A549 (cell line): ENCODE data around the gene GEN1. TPM values are rescaled to one million over a fixed set of nuclear protein-coding genes. Genes with fewer than 3 reads are reported as not detected.

Source experiments
- ATAC-seq, 2 experiments: fragments of 200-7000 bp in 1 of 2; fragments of >200 bp in 1 of 2; cut with Nextera tagmentation in 1 of 2; cut with Tn5 transposase in 1 of 2; 3 replicates each; pipeline versions ENCODE4 v1.8.0 to v1.9.1; 2018 to 2020; ENCODE audit warnings: mild to moderate bottlenecking in 1 of 2, moderate library complexity in 1 of 2
- CTCF ChIA-PET: fragments of 300-600 bp; sonication (Branson Sonifier 250); formaldehyde crosslinking; extraction: SDS; loops from one replicate; lab custom pipeline; 2021; ENCODE audit warnings: antibody characterized with exemption, inconsistent platforms; lab: Yijun Ruan, JAX
- POLR2A ChIA-PET: fragments of 350-600 bp; formaldehyde crosslinking; extraction: SDS; loops from one replicate; lab custom pipeline; 2021; ENCODE audit warnings: antibody characterized with exemption, inconsistent platforms; lab: Yijun Ruan, JAX
- DNase-seq, 2 experiments: peaks; one replicate each; pipeline versions ENCODE4 v3.0.0 to v3.0.0-alpha.2; 2011 to 2016; ENCODE audit warnings: low read depth in 1 of 2, low spot score in 1 of 2
- FAIRE-seq: peaks from 2 replicates; lab custom pipeline; 2011; peaks lifted over from hg19 to GRCh38; lab: Jason Lieb, UNC
- H3K27ac ChIP-seq, 2 experiments: fragments of >200 bp; sonication (Bioruptor Twin); formaldehyde crosslinking; 3 replicates each; pipeline ENCODE4 v1.5.1; 2016 to 2017
- H3K4me1 ChIP-seq: fragments of >200 bp; sonication (Bioruptor Twin); formaldehyde crosslinking; 3 replicates; pipeline ENCODE4 v1.6.1; 2016
- H3K4me2 ChIP-seq: fragments of >200 bp; sonication (Bioruptor Twin); formaldehyde crosslinking; 3 replicates; pipeline ENCODE4 v1.6.1; 2016
- H3K4me3 ChIP-seq: fragments of >200 bp; sonication (Bioruptor Twin); formaldehyde crosslinking; 3 replicates; pipeline ENCODE4 v1.5.1; 2016
- H3K9me3 ChIP-seq: fragments of >200 bp; sonication (Bioruptor Twin); formaldehyde crosslinking; 3 replicates; pipeline ENCODE4 v1.6.1; 2016
- CBX2 ChIP-seq: fragments of 200-600 bp; sonication (generic); IDR thresholded peaks from 2 replicates; pipeline ENCODE4 v1.6.1; 2016; ENCODE audit warnings: low read depth, mild to moderate bottlenecking, borderline replicate concordance
- CBX8 ChIP-seq: fragments of 200-600 bp; sonication (generic); IDR thresholded peaks from 2 replicates; pipeline ENCODE4 v1.6.1; 2016
- CEBPB ChIP-seq, 2 experiments: fragments of >200 bp in 1 of 2; sonication (Bioruptor Twin) in 1 of 2; formaldehyde crosslinking in 1 of 2; IDR thresholded peaks; 2 replicates each; pipeline ENCODE4 v1.6.1; 2012 to 2016
- CHD2 ChIP-seq: fragments of 150-350 bp; IDR thresholded peaks from 2 replicates; pipeline ENCODE4 v1.6.1; 2014; ENCODE audit warnings: low read length; ENCODE audit not compliant: partially characterized antibody
- CHD4 ChIP-seq: fragments of 200-600 bp; sonication (generic); IDR thresholded peaks from 2 replicates; pipeline ENCODE4 v1.6.1; 2016; ENCODE audit warnings: antibody characterized with exemption, mild to moderate bottlenecking, borderline replicate concordance
- CTCF ChIP-seq: fragments of >200 bp; sonication (Bioruptor Twin); formaldehyde crosslinking; IDR thresholded peaks from 3 replicates; pipeline ENCODE4 v1.5.1; 2016
- EHF ChIP-seq: fragments of 250-450 bp; sonication (Bioruptor Pico); IDR thresholded peaks from 2 replicates; pipeline ENCODE4 v1.5.0; 2020; ENCODE audit warnings: mild to moderate bottlenecking
- ESRRA ChIP-seq: fragments of 150-350 bp; IDR thresholded peaks from 2 replicates; pipeline ENCODE4 v1.6.1; 2014; ENCODE audit warnings: mild to moderate bottlenecking, low read length, borderline replicate concordance
- FOSL2 ChIP-seq, 2 experiments: fragments of 450-650 bp in 1 of 2; fragments of >200 bp in 1 of 2; sonication (Bioruptor Twin) in 1 of 2; formaldehyde crosslinking; IDR thresholded peaks; 2 replicates each; pipeline versions ENCODE4 v1.5.0 to v1.6.1; 2016 to 2020; ENCODE audit warnings: mild to moderate bottlenecking in 1 of 2, moderate library complexity in 1 of 2
- FOXS1 ChIP-seq: fragments of 250-450 bp; sonication (Bioruptor Pico); IDR thresholded peaks from 2 replicates; pipeline ENCODE4 v1.5.0; 2020; ENCODE audit warnings: mild to moderate bottlenecking, moderate library complexity
- HES2 ChIP-seq: fragments of >200 bp; sonication (Bioruptor Twin); formaldehyde crosslinking; IDR thresholded peaks from 2 replicates; pipeline ENCODE4 v1.6.1; 2016
- HEYL ChIP-seq: fragments of 250-450 bp; sonication (Bioruptor Pico); IDR thresholded peaks from 2 replicates; pipeline ENCODE4 v1.8.0; 2021; ENCODE audit warnings: mild to moderate bottlenecking, moderate library complexity
- HOXA7 ChIP-seq: fragments of 250-450 bp; sonication (Bioruptor Pico); IDR thresholded peaks from 2 replicates; pipeline ENCODE4 v1.5.0; 2020; ENCODE audit warnings: mild to moderate bottlenecking, moderate library complexity
- JUN ChIP-seq, 2 experiments: fragments of >200 bp; sonication (Bioruptor Twin); formaldehyde crosslinking; IDR thresholded peaks; 2 replicates in 1 of 2; 3 replicates in 1 of 2; pipeline ENCODE4 v1.6.1; 2016 to 2017
- JUNB ChIP-seq: fragments of >200 bp; sonication (Bioruptor Twin); formaldehyde crosslinking; IDR thresholded peaks from 2 replicates; pipeline ENCODE4 v1.6.1; 2016
- KDM1A ChIP-seq: fragments of 200-600 bp; sonication (generic); IDR thresholded peaks from 2 replicates; pipeline ENCODE4 v1.6.1; 2016; ENCODE audit warnings: low read depth, mild to moderate bottlenecking
- MYC ChIP-seq: IDR thresholded peaks from 2 replicates; pipeline ENCODE4 v1.6.1; 2012; ENCODE audit warnings: mild to moderate bottlenecking, inconsistent platforms, low read length, improper control_type of control experiment, borderline replicate concordance
- NFE2L2 ChIP-seq: fragments of 150-350 bp; conservative IDR thresholded peaks from 2 replicates; pipeline ENCODE4 v1.6.1; 2014; ENCODE audit warnings: low read length
- PBX3 ChIP-seq: IDR thresholded peaks from 2 replicates; pipeline ENCODE4 v1.6.1; 2012
- PHF8 ChIP-seq: fragments of 200-600 bp; sonication (generic); IDR thresholded peaks from 2 replicates; pipeline ENCODE4 v1.6.1; 2016; ENCODE audit warnings: low read depth, mild to moderate bottlenecking, antibody characterized with exemption, moderate library complexity, borderline replicate concordance
- RAD21 ChIP-seq, 2 experiments: fragments of >200 bp in 1 of 2; sonication (Bioruptor Twin) in 1 of 2; formaldehyde crosslinking in 1 of 2; IDR thresholded peaks in 1 of 2; conservative IDR thresholded peaks in 1 of 2; 2 replicates in 1 of 2; 3 replicates in 1 of 2; pipeline ENCODE4 v1.6.1; 2012 to 2018; ENCODE audit warnings: inconsistent platforms in 1 of 2
- RNF2 ChIP-seq: fragments of 200-600 bp; sonication (generic); IDR thresholded peaks from 2 replicates; pipeline ENCODE4 v1.6.1; 2016; ENCODE audit warnings: low read depth, mild to moderate bottlenecking, antibody characterized with exemption, moderate library complexity, borderline replicate concordance
- TFCP2L1 ChIP-seq: fragments of 250-450 bp; sonication (Bioruptor Pico); IDR thresholded peaks from 2 replicates; pipeline ENCODE4 v1.5.0; 2021; ENCODE audit warnings: mild to moderate bottlenecking
- TP53 ChIP-seq: fragments of 250-450 bp; sonication (Bioruptor Pico); IDR thresholded peaks from 2 replicates; pipeline ENCODE4 v1.5.0; 2021; ENCODE audit warnings: mild to moderate bottlenecking, moderate library complexity
- ZSCAN20 ChIP-seq: fragments of 250-450 bp; sonication (Bioruptor Pico); IDR thresholded peaks from 2 replicates; pipeline ENCODE4 v1.8.0; 2022; ENCODE audit warnings: mild to moderate bottlenecking, moderate library complexity
- WGBS: methylation state at CpG from one replicate; pipeline ENCODE4 v1.1.6; 2017; ENCODE audit errors: missing lambda C conversion rate; 5-methylcytosine and 5-hydroxymethylcytosine counted together
- polyA plus RNA-seq, 4 experiments: library from polyadenylated mRNA; depleted of rRNA in 3 of 4; stranded (reverse); fragments of >200 nt; fragmentation: RNase III in 1 of 4; extraction: RNeasy Plus Mini Kit Qiagen cat#74134 plus additional on column Dnase treatment in 1 of 4; gene quantifications; 2 replicates in 3 of 4; 3 replicates in 1 of 4; pipeline ENCODE4 v1.2.3, GENCODE V29; 2011 to 2017
- TF ChIP-seq, protein P1 (sequence below): fragments of 250-450 bp; sonication (Bioruptor Pico); IDR thresholded peaks from 2 replicates; pipeline ENCODE4 v1.5.0; 2020; ENCODE audit warnings: low read depth, mild to moderate bottlenecking, moderate library complexity

Gene GEN1
- polyA plus RNA-seq, 2 of the 4 experiments (the other 2 are of a cell fraction), result 16.2 to 40.7 TPM

- peak overlapping the region; percentile 9 to 49; a peak in 2 of 6 replicates for H3K27ac ChIP-seq
- H3K4me1 ChIP-seq, result peaks cover 43% of the 10 kb centered on the region
- no peak for DNase-seq
- ChIA-PET CTCF (no interaction called here), POLR2A (no interaction called here)
- 70% methylated on average over 3 of the region's 3 CpGs for WGBS
- ATAC-seq, result no peak
- H3K9me3 ChIP-seq, result no peaks in the 10 kb centered on the region
- no peak overlapping the region for H3K4me3 ChIP-seq
- H3K4me2 ChIP-seq, result peak overlapping the region; percentile 77
- TF ChIP-seq CEBPB (IDR thresholded peaks at IDR 0.05) (0 out of 4 replicates have a peak, but pooled peaks of 1 of the 2 experiments have one; percentile 9), CBX2 (no peak)
- no peak for FAIRE-seq
Measured at GRCh38 chr2:17758118-17758517, 4.2 kb downstream of the GEN1 start.

- no peak for DNase-seq
- POLR2A ChIA-PET, result no interaction called here
- no peak for ATAC-seq
- 94% methylated on average over 2 of the region's 2 CpGs for WGBS
- no peak for FAIRE-seq
- CTCF ChIA-PET, result interaction anchor here (0.8 to 1.5 kb wide), 3 partner anchors 20 to 114 kb away, joined by 3 to 5 read pairs (median 3); no protein-coding TSS in a partner anchor
- Histone ChIP-seq H3K4me1 (peaks cover 44% of the 10 kb centered on the region), H3K4me3 (no peak overlapping the region), H3K4me2 (no peak overlapping the region), H3K27ac (no peak overlapping the region), H3K9me3 (no peaks in the 10 kb centered on the region)
- no peak for TF ChIP-seq MYC
- TF ChIP-seq HEYL (CRISPR knock-in tag), result no peak
- no peak for TF ChIP-seq CBX8
- TF ChIP-seq CTCF, result no peak
- TF ChIP-seq, protein P1, sequence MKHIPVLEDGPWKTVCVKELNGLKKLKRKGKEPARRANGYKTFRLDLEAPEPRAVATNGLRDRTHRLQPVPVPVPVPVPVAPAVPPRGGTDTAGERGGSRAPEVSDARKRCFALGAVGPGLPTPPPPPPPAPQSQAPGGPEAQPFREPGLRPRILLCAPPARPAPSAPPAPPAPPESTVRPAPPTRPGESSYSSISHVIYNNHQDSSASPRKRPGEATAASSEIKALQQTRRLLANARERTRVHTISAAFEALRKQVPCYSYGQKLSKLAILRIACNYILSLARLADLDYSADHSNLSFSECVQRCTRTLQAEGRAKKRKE (CRISPR knock-in tag), result no peak
- TF ChIP-seq CEBPB (IDR thresholded peaks at IDR 0.05), result peak; percentile 73 to 88; a peak in 3 of 4 replicates
- TF ChIP-seq CHD2, result no peak
- no peak for TF ChIP-seq PBX3
- TF ChIP-seq RAD21 (conservative IDR thresholded peaks at IDR 0.05 in 1 of 2, IDR thresholded peaks at IDR 0.05 in 1 of 2), result no peak
- TF ChIP-seq TFCP2L1 (CRISPR knock-in tag), result no peak
- TF ChIP-seq HES2, result peak; percentile 53; the same call in 1 of the 2 replicates
- TF ChIP-seq, all 56 proteins: peak for 2
Measured at GRCh38 chr2:17759805-17760204, 5.9 kb downstream of the GEN1 start.

- no peak overlapping the region for H3K4me2 ChIP-seq
- DNase-seq (no peak), FAIRE-seq (no peak), ATAC-seq (no peak)
- no peak overlapping the region for H3K27ac ChIP-seq
- H3K9me3 ChIP-seq, result no peaks in the 10 kb centered on the region
- ChIA-PET CTCF (no interaction called here), POLR2A (no interaction called here)
- peaks cover 33% of the 10 kb centered on the region for H3K4me1 ChIP-seq
- 100% methylated on average over 1 of the region's 1 CpG for WGBS
- H3K4me3 ChIP-seq, result no peak overlapping the region
- TF ChIP-seq CEBPB (IDR thresholded peaks at IDR 0.05) (peak; percentile 10 to 23; a peak in 1 of 4 replicates), HOXA7 (CRISPR knock-in tag) (no peak)
Measured at GRCh38 chr2:17762451-17762850, 8.5 kb downstream of the GEN1 start.

- WGBS, result 93% methylated on average over 10 of the region's 10 CpGs
- POLR2A ChIA-PET, result no interaction called here
- Histone ChIP-seq H3K4me3 (no peak overlapping the region), H3K4me2 (no peak overlapping the region), H3K9me3 (no peaks in the 10 kb centered on the region), H3K27ac (no peak overlapping the region), H3K4me1 (peaks cover 19% of the 10 kb centered on the region)
- no peak for FAIRE-seq
- DNase-seq, result no peak
- no peak for ATAC-seq
- CTCF ChIA-PET, result no interaction called here
- TF ChIP-seq JUNB (no peak), FOXS1 (CRISPR knock-in tag) (no peak), TP53 (CRISPR knock-in tag) (no peak), CHD2 (no peak), RNF2 (no peak), ESRRA (no peak), CEBPB (IDR thresholded peaks at IDR 0.05) (no peak), MYC (no peak), JUN (IDR thresholded peaks at IDR 0.05) (no peak), PHF8 (no peak), CBX2 (no peak), CHD4 (no peak), KDM1A (no peak), EHF (CRISPR knock-in tag) (no peak), NFE2L2 (no peak), FOSL2 (IDR thresholded peaks at IDR 0.05) (no peak), FOSL2 (CRISPR knock-in tag; IDR thresholded peaks at IDR 0.05) (no peak), ZSCAN20 (CRISPR knock-in tag) (no peak)
Measured at GRCh38 chr2:17763641-17764333, 9.8 kb downstream of the GEN1 start.
